Measurements from ENCODE around the gene SLIT1. TPM values are rescaled to one million over a fixed set of nuclear protein-coding genes. Genes with fewer than 3 reads are reported as not detected.
"Not testable (repeated sequence)": the region's sequence is repeated elsewhere in the genome, so short reads cannot be mapped to it uniquely, and the experiment has no call there.

The SLIT1 gene
- polyA plus RNA-seq, 4 donors, result 4.3 to 8.2 (median 6.5) TPM

- no peak for DNase-seq (ENCODE audit: low read depth in 4 of 4, low spot score in 3 of 4)
These were observed 135.5 kb downstream of the SLIT1 start for GRCh38 chr10:97050205-97050745.

DNA sequence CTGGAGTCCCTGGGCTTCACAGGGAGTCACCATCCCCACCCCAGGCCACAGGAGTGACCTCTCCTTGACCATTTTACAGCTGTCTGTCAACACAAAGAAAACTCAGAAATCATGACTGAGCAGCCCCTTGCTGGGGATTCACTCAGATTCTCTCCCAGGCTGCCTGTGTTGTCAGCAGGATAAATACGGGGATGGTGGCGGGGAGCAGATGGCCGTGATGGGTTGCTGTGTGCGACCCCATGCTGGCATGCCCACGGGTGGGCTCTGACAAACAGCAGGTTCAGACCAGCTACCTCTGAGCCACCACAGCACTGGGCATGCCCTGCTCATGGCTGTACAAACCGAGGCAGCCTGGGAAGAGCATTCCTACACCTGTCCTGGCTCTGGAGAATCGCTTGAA lies 136.1 kb downstream of the SLIT1 start:
- no peak for DNase-seq (ENCODE audit: low read depth in 4 of 4, low spot score in 3 of 4)

DNA sequence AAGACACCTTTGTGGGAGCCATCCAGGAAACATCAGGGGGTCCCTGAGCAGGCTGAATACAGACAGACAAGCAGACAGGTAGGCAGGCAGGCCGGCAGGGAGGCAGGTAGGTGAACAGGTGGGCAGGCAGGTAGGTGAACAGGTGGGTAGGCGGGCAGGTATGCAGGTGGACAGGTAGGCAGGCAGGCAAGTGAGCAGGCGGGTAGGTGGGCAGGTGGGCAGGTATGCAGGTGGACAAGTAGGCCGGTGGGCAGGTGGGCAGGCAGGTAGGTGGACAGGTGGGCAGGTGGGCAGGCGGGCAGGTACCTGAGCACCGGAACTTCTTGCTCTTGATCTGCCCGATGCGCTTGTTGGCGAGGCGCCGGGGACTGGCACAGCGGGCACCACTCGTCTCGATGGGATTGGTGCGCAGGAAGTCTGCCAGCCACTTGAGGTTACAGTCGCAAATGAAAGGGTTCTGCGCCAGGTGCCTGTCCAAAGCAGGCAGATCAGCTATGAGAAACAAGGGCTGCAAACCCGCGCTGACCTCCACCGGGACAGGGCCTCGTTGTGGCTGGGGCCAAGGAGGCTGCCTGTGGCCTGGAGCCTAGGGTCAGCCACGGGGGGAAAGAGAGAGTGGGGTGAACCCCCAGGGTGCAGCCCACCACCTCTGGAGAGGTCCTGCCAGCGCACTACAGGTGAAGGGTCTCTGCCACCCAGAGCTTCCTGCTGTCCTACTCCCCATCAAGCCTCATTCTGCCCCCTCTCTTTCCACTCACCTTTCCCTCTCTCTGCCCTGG lies 136.9 kb downstream of the SLIT1 start:
- no peak for DNase-seq (ENCODE audit: low read depth in 4 of 4, low spot score in 3 of 4)

DNA sequence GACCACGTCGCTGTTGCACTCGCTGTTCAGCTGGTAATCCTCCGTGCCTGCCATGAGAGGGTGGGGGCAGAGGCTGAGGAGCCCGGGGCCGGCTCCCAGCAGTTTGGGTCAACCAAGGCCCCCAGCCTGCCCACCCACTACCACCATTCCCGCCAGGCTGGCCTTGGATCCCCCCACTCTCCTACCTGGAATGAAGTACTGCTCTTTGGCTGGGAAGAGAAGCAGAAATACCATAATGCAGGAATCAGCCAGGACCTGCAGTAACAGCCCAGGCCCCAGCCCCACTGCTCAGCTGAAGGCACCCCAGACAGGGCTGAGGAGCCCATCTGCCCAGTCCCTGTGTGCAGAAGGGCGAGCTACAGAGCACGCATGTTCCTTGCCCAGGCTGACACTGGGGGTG lies 138.0 kb downstream of the SLIT1 start:
- DNase-seq (ENCODE audit: low read depth in 4 of 4, low spot score in 3 of 4), result no peak

DNA sequence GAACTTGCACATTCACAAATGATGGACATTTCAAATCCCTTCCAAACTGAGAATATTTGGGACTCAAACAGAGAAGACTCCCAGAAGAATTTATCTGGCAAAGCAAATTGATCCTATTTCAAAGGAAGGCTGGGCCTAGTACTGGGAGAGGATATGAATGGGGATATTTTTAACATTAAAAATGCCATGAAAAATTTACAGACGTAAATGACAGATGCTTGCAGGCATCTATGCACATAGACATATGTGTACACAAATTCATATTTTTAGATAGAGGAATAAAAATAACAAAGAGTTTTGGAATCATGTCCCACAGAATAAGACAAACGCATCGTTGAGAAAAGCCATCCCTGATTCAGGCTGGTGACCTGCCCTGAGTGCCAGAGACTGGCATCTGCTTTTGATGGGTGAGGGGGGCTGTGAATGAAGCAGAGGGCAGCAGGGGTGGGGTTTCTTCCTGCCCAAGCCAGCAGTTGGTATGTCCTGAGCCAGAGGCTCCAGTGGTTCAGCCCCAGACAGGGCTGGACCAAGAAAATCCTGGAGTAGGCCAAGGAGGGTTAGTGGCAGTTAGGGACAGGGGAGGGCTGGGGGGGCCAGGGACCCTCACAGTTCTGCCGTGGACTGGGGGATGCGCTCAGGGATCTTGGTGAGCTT lies 138.5 kb downstream of the SLIT1 start:
- DNase-seq (ENCODE audit: low read depth in 4 of 4, low spot score in 3 of 4), result no peak

- DNase-seq (ENCODE audit: low read depth in 4 of 4, low spot score in 3 of 4), result no peak
These were observed 139.2 kb downstream of the SLIT1 start for GRCh38 chr10:97046456-97047082.

DNA sequence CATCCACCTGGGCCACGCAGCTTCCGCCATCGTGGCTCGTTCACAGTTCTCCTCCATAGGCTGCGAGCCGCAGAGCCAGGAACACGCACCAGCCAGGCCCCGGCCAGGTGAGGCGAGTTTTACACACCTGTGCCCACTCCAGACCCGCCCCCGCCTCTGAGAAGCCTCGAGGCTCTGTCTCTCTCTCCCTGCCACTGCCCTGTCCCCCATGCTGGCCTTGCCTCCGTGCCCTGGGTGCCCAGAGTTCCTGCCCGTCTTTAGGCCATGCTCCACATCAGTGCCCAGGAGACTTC lies 142.2 kb downstream of the SLIT1 start:
- no peak for DNase-seq (ENCODE audit: low read depth in 4 of 4, low spot score in 3 of 4)

GRCh38 chr10:97042716-97043562 lies 142.8 kb downstream of the SLIT1 start:
- DNase-seq (ENCODE audit: low read depth in 4 of 4, low spot score in 3 of 4), result no peak

GRCh38 chr10:97042081-97042480 lies 143.7 kb downstream of the SLIT1 start:
- no peak for DNase-seq (ENCODE audit: low read depth in 4 of 4, low spot score in 3 of 4)

GRCh38 chr10:97040706-97041105 lies 145.1 kb downstream of the SLIT1 start:
- no peak for DNase-seq (ENCODE audit: low read depth in 4 of 4, low spot score in 3 of 4)

GRCh38 chr10:97040248-97040584 lies 145.5 kb downstream of the SLIT1 start:
- DNase-seq (ENCODE audit: low read depth in 4 of 4, low spot score in 3 of 4), result no peak

GRCh38 chr10:97039538-97040247 lies 146.1 kb downstream of the SLIT1 start:
- DNase-seq (ENCODE audit: low read depth in 4 of 4, low spot score in 3 of 4), result no peak

DNA sequence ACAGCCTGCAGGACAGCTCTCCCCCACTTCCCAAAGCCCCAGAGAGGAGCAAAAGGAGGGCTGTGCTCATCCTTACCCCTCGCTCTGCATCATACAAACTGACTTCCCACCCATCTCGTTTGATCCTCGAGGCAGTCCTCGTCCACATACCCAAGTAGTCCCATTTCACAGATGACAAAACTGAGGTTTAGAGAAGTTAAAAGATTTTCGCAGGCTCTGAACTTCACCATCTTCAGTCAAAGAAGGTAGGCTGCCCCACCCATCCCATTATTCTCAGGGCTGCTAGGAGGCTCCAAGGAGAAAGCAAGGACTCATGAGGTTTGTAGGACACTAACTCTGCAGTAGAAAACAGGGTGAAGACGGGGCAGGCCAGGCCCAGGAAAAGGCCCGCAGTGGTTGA lies 147.1 kb downstream of the SLIT1 start:
- DNase-seq (ENCODE audit: low read depth in 4 of 4, low spot score in 3 of 4), result no peak

GRCh38 chr10:97037365-97038361 lies 148.1 kb downstream of the SLIT1 start:
- DNase-seq (ENCODE audit: low read depth in 4 of 4, low spot score in 3 of 4), result peak; percentile 57 to 70 (median 62)

- no peak for DNase-seq (ENCODE audit: low read depth in 4 of 4, low spot score in 3 of 4)
These were observed 150.6 kb downstream of the SLIT1 start for GRCh38 chr10:97034958-97035769.

DNA sequence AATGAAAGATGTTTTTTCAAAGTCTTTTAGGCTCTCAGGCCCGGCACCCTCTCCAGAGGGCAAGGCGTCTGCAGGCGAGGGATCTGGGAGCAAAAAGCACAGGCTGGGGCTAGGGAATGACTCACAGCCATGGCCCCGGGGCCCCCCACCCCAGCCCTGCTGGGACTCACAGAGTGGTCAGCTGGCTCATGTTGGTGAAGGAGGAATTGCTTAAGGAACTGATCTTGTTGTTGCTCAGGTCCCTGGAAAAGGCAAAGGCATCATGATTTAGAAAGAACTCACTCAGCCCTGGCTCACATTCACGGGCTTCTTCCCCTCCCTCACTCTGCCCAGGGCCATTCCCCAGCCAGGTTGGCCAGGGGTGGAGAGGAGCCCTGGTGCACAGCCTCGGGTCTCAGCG lies 151.5 kb downstream of the SLIT1 start:
- DNase-seq (ENCODE audit: low read depth in 4 of 4, low spot score in 3 of 4), result no peak

DNA sequence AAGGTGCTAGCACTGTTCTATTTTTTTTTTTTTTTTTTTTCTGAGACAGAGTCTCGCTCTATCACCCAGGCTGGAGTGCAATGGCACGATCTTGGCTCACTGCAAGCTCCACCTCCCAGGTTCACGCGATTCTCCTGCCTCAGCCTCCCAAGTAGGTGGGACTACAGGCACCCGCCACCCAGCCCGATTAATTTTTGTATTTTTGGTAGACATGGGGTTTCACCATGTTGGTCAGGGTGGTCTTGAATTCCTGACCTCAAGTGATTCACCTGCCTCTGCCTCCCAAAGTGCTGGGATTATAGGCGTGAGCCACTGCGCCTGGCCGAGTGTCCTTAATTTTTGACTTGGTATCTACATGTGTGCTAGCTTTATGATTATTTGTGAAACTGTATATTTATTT lies 151.9 kb downstream of the SLIT1 start:
- not testable (repeated sequence) for DNase-seq (ENCODE audit: low read depth in 4 of 4, low spot score in 3 of 4)

GRCh38 chr10:97032624-97033023 lies 153.1 kb downstream of the SLIT1 start:
- DNase-seq (ENCODE audit: low read depth in 4 of 4, low spot score in 3 of 4), result no peak
